NCI-H2227 treated with DMSO at 0.1 percent for 48 hours (cell line): ENCODE results near the gene PARD6B.
"Not testable (repeated sequence)": the region's sequence is repeated elsewhere in the genome, so short reads cannot be mapped to it uniquely, and the experiment has no call there.

ENCODE experiments used
- DNase-seq: peaks from one replicate; lab custom pipeline; 2025; lab: John Stamatoyannopoulos, UW

Gene PARD6B

GRCh38 chr20:50776122-50776817 lies 44.9 kb downstream of the PARD6B start:
- DNase-seq: no peak

GRCh38 chr20:50777373-50777772 lies 46.0 kb downstream of the PARD6B start:
- DNase-seq: no peak

- DNase-seq: not testable (repeated sequence)
These were observed 47.6 kb downstream of the PARD6B start for GRCh38 chr20:50778994-50779393.

- no peak for DNase-seq
These were observed 52.0 kb downstream of the PARD6B start for GRCh38 chr20:50783390-50783789.

GRCh38 chr20:50783903-50784302 lies 52.5 kb downstream of the PARD6B start:
- no peak for DNase-seq

- DNase-seq: no peak
These were observed 53.1 kb downstream of the PARD6B start for GRCh38 chr20:50784464-50784863.

- no peak for DNase-seq
These were observed 55.3 kb downstream of the PARD6B start for GRCh38 chr20:50786703-50787102.

GRCh38 chr20:50787181-50787580 lies 55.8 kb downstream of the PARD6B start:
- no peak for DNase-seq

GRCh38 chr20:50788045-50788991 lies 56.9 kb downstream of the PARD6B start:
- peak; percentile 73 for DNase-seq

- peak; percentile 62 for DNase-seq
These were observed 58.7 kb downstream of the PARD6B start for GRCh38 chr20:50789968-50790650.

GRCh38 chr20:50790651-50791277 lies 59.4 kb downstream of the PARD6B start:
- peak; percentile 75 for DNase-seq

- no peak for DNase-seq
These were observed 61.6 kb downstream of the PARD6B start for GRCh38 chr20:50792708-50793574.

GRCh38 chr20:50793575-50794016 lies 62.2 kb downstream of the PARD6B start:
- DNase-seq: not testable (repeated sequence)

- no peak for DNase-seq
These were observed 62.9 kb downstream of the PARD6B start for GRCh38 chr20:50794181-50794845.

- DNase-seq: peak; percentile 84
These were observed 63.7 kb downstream of the PARD6B start, which contains the start of gene BCAS4 for GRCh38 chr20:50794846-50795634. BCAS4 (plus strand) TSS chr20:50795061; CDS start chr20:50795084, 23 bp downstream.

GRCh38 chr20:50797142-50797541 lies 65.8 kb downstream of the PARD6B start:
- no peak for DNase-seq

- DNase-seq: no peak
These were observed 67.3 kb downstream of the PARD6B start for GRCh38 chr20:50798650-50799049.

- no peak for DNase-seq
These were observed 68.0 kb downstream of the PARD6B start for GRCh38 chr20:50799176-50799889.
